Gastrocnemius medialis (tissue), 4 donors: Measurements from ENCODE around the gene SH3PXD2B. TPM values are rescaled to one million over a fixed set of nuclear protein-coding genes. Genes with fewer than 3 reads are reported as not detected.

Experiments used
- ATAC-seq, 2 donors: fragments of 150-250 bp; one replicate each; pipeline ENCODE4 v1.9.1; 2016
- DNase-seq, 2 donors: peaks; one replicate each; pipeline ENCODE4 v3.0.0-alpha.2; 2019
- H3K27ac ChIP-seq, 4 donors: fragments of 200-600 bp; sonication (generic); 1 replicate in 1 of 4; 2 replicates in 3 of 4; pipeline ENCODE4 v1.5.1; 2016 to 2018; ENCODE audit warnings: mild to moderate bottlenecking in 2 of 4, moderate library complexity in 1 of 4
- H3K27me3 ChIP-seq, 3 donors: fragments of 200-600 bp; sonication (generic) in 2 of 3; 1 replicate in 1 of 3; 2 replicates in 2 of 3; pipeline versions ENCODE4 v1.5.1 to v1.6.0; 2016 to 2019; ENCODE audit warnings: mild to moderate bottlenecking in 1 of 3, moderate library complexity in 1 of 3
- H3K36me3 ChIP-seq, 2 donors: fragments of 200-600 bp; sonication (generic) in 1 of 2; one replicate each; pipeline ENCODE4 v1.5.1; 2017 to 2018
- H3K4me1 ChIP-seq, 2 donors: fragments of 200-600 bp; sonication (generic) in 1 of 2; one replicate each; pipeline ENCODE4 v1.5.1; 2016 to 2017; ENCODE audit warnings: mild to moderate bottlenecking in 2 of 2
- H3K4me3 ChIP-seq, 4 donors: fragments of 200-600 bp; sonication (generic) in 3 of 4; 1 replicate in 1 of 4; 2 replicates in 3 of 4; pipeline ENCODE4 v1.5.1; 2016 to 2019; ENCODE audit warnings: mild to moderate bottlenecking in 2 of 4
- H3K9me3 ChIP-seq, 3 donors: fragments of 200-600 bp; sonication (generic) in 2 of 3; 1 replicate in 1 of 3; 2 replicates in 2 of 3; pipeline ENCODE4 v1.5.1; 2016 to 2019
- POLR2A ChIP-seq, 2 donors: fragments of 450-650 bp; IDR thresholded peaks; one replicate each; pipeline ENCODE4 v1.6.1; 2017; ENCODE audit warnings: antibody characterized with exemption in 2 of 2, mild to moderate bottlenecking in 2 of 2, moderate library complexity in 2 of 2
- in situ Hi-C, 4 donors: fragments of 200-750 bp; cut with MboI; loops; one replicate each; pipeline versions ENCODE4 v1.15.0 to v1.8.0; 2017; ENCODE audit warnings: low sequenced_read_pairs in 4 of 4
- intact Hi-C: fragments of 100-400 bp; cut with DNase I; formaldehyde crosslinking; loops from one replicate; pipeline ENCODE4 v1.15.1; 2023; ENCODE audit warnings: low total_unique reads
- total RNA-seq, 4 donors: library from RNA; depleted of rRNA; stranded (reverse); fragments of >200 nt; gene quantifications; one replicate each; pipeline versions ENCODE4 v1.1.0 to v1.2.3, GENCODE V29; 2016
- TF ChIP-seq, protein P1 (sequence below), 5 experiments: fragments of 450-650 bp in 3 of 5; fragments of 200-600 bp in 2 of 5; sonication (generic) in 2 of 5; IDR thresholded peaks in 4 of 5; conservative IDR thresholded peaks in 1 of 5; 1 replicate in 4 of 5; 2 replicates in 1 of 5; pipeline ENCODE4 v1.5.1; 2016 to 2019; ENCODE audit warnings: antibody characterized with exemption in 5 of 5, mild to moderate bottlenecking in 3 of 5, moderate library complexity in 3 of 5

Gene SH3PXD2B
- total RNA-seq, 4 donors from 2014 or later: 2.7 to 10.2 (median 4.2) TPM

DNA sequence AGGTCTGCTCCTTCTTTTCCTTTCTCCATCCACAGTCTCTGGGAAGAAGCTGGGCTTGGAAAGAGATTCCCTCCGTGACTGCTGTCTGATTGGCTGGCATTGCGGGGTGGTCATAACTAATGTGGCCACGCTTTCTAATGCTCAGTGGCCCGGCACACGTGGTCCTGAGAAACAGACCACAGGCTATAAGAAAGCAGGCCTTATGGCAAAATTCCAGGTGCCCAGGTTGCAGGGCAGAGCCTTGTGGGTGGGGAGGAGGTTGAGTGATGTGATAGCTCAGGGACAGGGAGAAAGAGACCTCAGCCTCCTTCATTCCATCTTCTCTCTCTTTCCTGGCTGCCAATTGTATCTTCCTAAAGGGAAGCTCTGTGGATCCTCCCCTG, 5.4 kb upstream of the SH3PXD2B start:
- TF ChIP-seq, protein P1, sequence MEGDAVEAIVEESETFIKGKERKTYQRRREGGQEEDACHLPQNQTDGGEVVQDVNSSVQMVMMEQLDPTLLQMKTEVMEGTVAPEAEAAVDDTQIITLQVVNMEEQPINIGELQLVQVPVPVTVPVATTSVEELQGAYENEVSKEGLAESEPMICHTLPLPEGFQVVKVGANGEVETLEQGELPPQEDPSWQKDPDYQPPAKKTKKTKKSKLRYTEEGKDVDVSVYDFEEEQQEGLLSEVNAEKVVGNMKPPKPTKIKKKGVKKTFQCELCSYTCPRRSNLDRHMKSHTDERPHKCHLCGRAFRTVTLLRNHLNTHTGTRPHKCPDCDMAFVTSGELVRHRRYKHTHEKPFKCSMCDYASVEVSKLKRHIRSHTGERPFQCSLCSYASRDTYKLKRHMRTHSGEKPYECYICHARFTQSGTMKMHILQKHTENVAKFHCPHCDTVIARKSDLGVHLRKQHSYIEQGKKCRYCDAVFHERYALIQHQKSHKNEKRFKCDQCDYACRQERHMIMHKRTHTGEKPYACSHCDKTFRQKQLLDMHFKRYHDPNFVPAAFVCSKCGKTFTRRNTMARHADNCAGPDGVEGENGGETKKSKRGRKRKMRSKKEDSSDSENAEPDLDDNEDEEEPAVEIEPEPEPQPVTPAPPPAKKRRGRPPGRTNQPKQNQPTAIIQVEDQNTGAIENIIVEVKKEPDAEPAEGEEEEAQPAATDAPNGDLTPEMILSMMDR (IDR thresholded peaks at IDR 0.05 in 4 of 5, conservative IDR thresholded peaks at IDR 0.05 in 1 of 5): no peak
- TF ChIP-seq POLR2A (IDR thresholded peaks at IDR 0.05): no peak
- in situ Hi-C loops (loop anchor here in 3 of 4 donors (10.0 to 25.0 kb wide), 2 partner anchors 478 to 485 kb away; no protein-coding TSS in a partner anchor), intact Hi-C loops (loop anchor here (10.0 kb wide), 2 partner anchors 145 to 475 kb away; no protein-coding TSS in a partner anchor)
- Histone ChIP-seq H3K9me3 (no peaks in the 10 kb centered on the region), H3K27me3 (no peaks in the 10 kb centered on the region), H3K4me3 (no peak overlapping the region), H3K4me1 (peaks cover 0 to 5% of the 10 kb centered on the region in 2 donors), H3K27ac (no peak overlapping the region), H3K36me3 (no peaks in the 10 kb centered on the region)
- no peak for ATAC-seq
- no peak for DNase-seq

DNA sequence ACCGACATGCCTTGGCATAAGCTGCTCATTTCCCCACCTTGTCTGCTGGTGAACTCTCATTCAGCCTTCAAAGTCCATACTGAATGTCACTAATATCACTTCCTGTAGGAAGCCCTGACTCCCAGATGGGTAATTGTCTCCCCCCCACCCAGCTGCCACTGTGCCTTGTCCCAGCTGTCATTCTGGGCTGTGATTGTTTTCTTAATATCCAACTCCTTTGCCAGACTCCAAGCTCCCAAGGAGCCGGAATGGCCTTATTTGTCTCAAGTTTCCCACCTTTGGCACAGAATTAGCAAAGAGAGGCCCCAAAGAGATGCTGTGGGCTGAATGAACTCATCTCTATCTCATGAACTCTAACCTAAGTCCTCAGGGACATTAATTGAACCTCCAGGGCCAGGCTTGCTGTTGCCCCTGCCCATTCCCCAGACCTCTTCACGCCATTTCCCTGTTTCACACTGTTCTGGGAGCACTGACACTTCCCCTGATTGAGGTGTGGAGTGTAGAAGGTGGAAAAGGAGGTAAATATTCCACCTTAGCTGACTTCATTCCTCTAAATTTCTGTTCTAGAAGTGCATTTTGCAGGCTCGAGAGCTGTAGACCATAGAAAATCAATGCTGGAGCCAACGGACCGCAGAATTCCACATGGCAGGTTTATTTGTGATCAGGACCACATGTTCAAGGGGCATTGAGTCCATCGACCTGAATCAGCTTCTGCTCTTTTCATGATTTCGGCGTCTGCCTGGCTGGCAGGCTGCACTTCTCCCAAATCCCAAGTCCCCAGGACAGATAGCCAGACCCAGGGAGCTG, 4.9 kb upstream of the SH3PXD2B start:
- TF ChIP-seq POLR2A (IDR thresholded peaks at IDR 0.05): no peak
- TF ChIP-seq, protein P1 (IDR thresholded peaks at IDR 0.05 in 4 of 5, conservative IDR thresholded peaks at IDR 0.05 in 1 of 5): no peak
- Histone ChIP-seq H3K4me1 (peaks cover 0 to 5% of the 10 kb centered on the region in 2 donors), H3K4me3 (no peak overlapping the region), H3K27ac (no peak overlapping the region), H3K27me3 (no peaks in the 10 kb centered on the region), H3K9me3 (no peaks in the 10 kb centered on the region), H3K36me3 (no peaks in the 10 kb centered on the region)
- DNase-seq (no peak), ATAC-seq (no peak)
- intact Hi-C loops (loop anchor here (10.0 kb wide), 1 partner anchor 144 kb away; no protein-coding TSS in a partner anchor), in situ Hi-C loops (loop anchor here in 2 of 4 donors (25.0 kb wide), 1 partner anchor 478 kb away; no protein-coding TSS in a partner anchor)

- intact Hi-C loops (loop anchor here (10.0 kb wide), 1 partner anchor 141 kb away; no protein-coding TSS in a partner anchor), in situ Hi-C loops (loop anchor here in 2 of 4 donors (25.0 kb wide), 1 partner anchor 481 kb away; no protein-coding TSS in a partner anchor)
- ATAC-seq: no peak
- H3K27ac ChIP-seq: no peak overlapping the region
- H3K4me3 ChIP-seq: no peak overlapping the region
- H3K4me1 ChIP-seq: peaks cover 0 to 5% of the 10 kb centered on the region in 2 donors
- no peak for DNase-seq
- no peak for TF ChIP-seq POLR2A (IDR thresholded peaks at IDR 0.05)
- TF ChIP-seq, protein P1 (IDR thresholded peaks at IDR 0.05 in 4 of 5, conservative IDR thresholded peaks at IDR 0.05 in 1 of 5): no peak
- H3K27me3 ChIP-seq: no peaks in the 10 kb centered on the region
- H3K9me3 ChIP-seq: no peaks in the 10 kb centered on the region
- no peaks in the 10 kb centered on the region for H3K36me3 ChIP-seq
Observed at GRCh38 chr5:172456076-172456722, 1.9 kb upstream of the SH3PXD2B start.

DNA sequence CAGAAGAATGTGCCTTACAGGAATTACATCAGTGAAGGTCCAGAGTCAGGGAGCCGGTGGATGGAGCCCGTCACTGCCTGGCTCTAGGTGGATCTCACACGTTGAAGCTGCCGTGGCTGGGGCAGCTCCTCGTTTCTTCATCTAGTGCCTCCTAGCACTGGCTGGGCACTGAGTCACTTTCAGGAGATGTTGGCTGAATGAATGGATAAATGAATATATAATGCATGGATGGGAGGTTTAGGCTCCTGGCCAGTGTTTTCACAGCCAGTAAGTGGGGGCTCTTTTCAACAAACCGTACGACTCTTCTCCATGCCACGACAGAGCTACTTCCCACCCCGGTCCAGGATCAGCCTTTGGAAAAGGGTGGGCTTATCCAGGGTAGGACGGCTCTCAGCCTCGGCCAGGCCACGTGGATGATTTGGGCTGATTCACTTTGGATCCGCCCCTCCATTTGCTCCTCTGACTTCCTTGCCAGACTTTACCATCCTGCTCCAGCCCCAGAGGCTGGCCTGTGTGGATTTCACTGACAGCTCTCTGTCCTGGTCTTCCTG, 1.3 kb upstream of the SH3PXD2B start:
- in situ Hi-C loops: loop anchor here in 2 of 4 donors (25.0 kb wide), 1 partner anchor 482 kb away; no protein-coding TSS in a partner anchor
- peaks cover 0 to 5% of the 10 kb centered on the region in 2 donors for H3K4me1 ChIP-seq
- H3K4me3 ChIP-seq: no peak overlapping the region
- no peaks in the 10 kb centered on the region for H3K9me3 ChIP-seq
- no peak for ATAC-seq
- TF ChIP-seq, protein P1 (IDR thresholded peaks at IDR 0.05 in 4 of 5, conservative IDR thresholded peaks at IDR 0.05 in 1 of 5): no peak
- no peak for TF ChIP-seq POLR2A (IDR thresholded peaks at IDR 0.05)
- H3K27ac ChIP-seq: no peak overlapping the region
- intact Hi-C loops: loop anchor here (10.0 kb wide), 1 partner anchor 141 kb away; no protein-coding TSS in a partner anchor
- DNase-seq: no peak
- no peaks in the 10 kb centered on the region for H3K27me3 ChIP-seq
- no peaks in the 10 kb centered on the region for H3K36me3 ChIP-seq
